ENCODE measurements around the gene POLDIP2. TPM values are rescaled to one million over a fixed set of nuclear protein-coding genes. Genes with fewer than 3 reads are reported as not detected.

Gene POLDIP2
- total and polyA plus RNA-seq, 2 donors from 2014 or later: 84.9 to 174 TPM

- TF ChIP-seq CTCF (IDR thresholded peaks at IDR 0.05; ENCODE audit: borderline replicate concordance, extremely low read depth, insufficient read depth): peak; percentile 47
- Histone ChIP-seq H3K27me3 (ENCODE audit: control insufficient read depth, insufficient read depth, low read length) (no peaks in the 10 kb centered on the region), H3K4me1 (ENCODE audit: control insufficient read depth in 2 of 3, insufficient read depth in 2 of 3, low read depth in 1 of 3, low read length in 3 of 3) (peaks cover 0 to 40% (median 27%) of the 10 kb centered on the region in 3 donors), H3K36me3 (ENCODE audit: control insufficient read depth in 2 of 3, insufficient read depth in 3 of 3, low read length in 3 of 3) (peaks cover 3 to 88% (median 53%) of the 10 kb centered on the region in 3 donors), H3K4me3 (ENCODE audit: low read length in 3 of 3) (peak overlapping the region in 1 of 3 donors; percentile 16), H3K9ac (ENCODE audit: low read length in 3 of 3) (peak overlapping the region in 1 of 3 donors; percentile 53), H3K9me3 (ENCODE audit: control insufficient read depth in 2 of 3, insufficient read depth in 1 of 3, low read length in 3 of 3) (no peaks in the 10 kb centered on the region), H3K27ac (ENCODE audit: low read depth in 2 of 2, low read length in 2 of 2) (peak overlapping the region; percentile 77 to 88)
- intact Hi-C loops (cut with DNase I): no loop called here
- DNase-seq (peak in 1 of 5 donors; percentile 44), FAIRE-seq (no peak)
Observed at GRCh38 chr17:28346746-28347246, 10.5 kb downstream of the POLDIP2 start.

GRCh38 chr17:28346199-28346580, 11.1 kb downstream of the POLDIP2 start:
- no peaks in the 10 kb centered on the region for H3K27me3 ChIP-seq (ENCODE audit: control insufficient read depth, insufficient read depth, low read length)
- H3K4me3 ChIP-seq (ENCODE audit: low read length in 3 of 3): no peak overlapping the region
- peaks cover 3 to 88% (median 53%) of the 10 kb centered on the region in 3 donors for H3K36me3 ChIP-seq (ENCODE audit: control insufficient read depth in 2 of 3, insufficient read depth in 3 of 3, low read length in 3 of 3)
- peak overlapping the region in 1 of 3 donors; percentile 48 for H3K9ac ChIP-seq (ENCODE audit: low read length in 3 of 3)
- H3K9me3 ChIP-seq (ENCODE audit: control insufficient read depth in 2 of 3, insufficient read depth in 1 of 3, low read length in 3 of 3): no peaks in the 10 kb centered on the region
- peaks cover 0 to 40% (median 27%) of the 10 kb centered on the region in 3 donors for H3K4me1 ChIP-seq (ENCODE audit: control insufficient read depth in 2 of 3, insufficient read depth in 2 of 3, low read depth in 1 of 3, low read length in 3 of 3)
- DNase-seq: no peak
- H3K27ac ChIP-seq (ENCODE audit: low read depth in 2 of 2, low read length in 2 of 2): peak overlapping the region; percentile 77 to 88
- no peak for TF ChIP-seq CTCF (IDR thresholded peaks at IDR 0.05; ENCODE audit: borderline replicate concordance, extremely low read depth, insufficient read depth)
- FAIRE-seq: no peak
- intact Hi-C loops (cut with DNase I): no loop called here

GRCh38 chr17:28345419-28346198, 11.7 kb downstream of the POLDIP2 start:
- H3K27ac ChIP-seq (ENCODE audit: low read depth in 2 of 2, low read length in 2 of 2): peak overlapping the region; percentile 77 to 88
- no peak for FAIRE-seq

More at GRCh38 chr17:28345419-28346198, 11.7 kb downstream of the POLDIP2 start:
- Histone ChIP-seq H3K9ac (ENCODE audit: low read length in 3 of 3) (peak overlapping the region in 1 of 3 donors; percentile 48), H3K36me3 (ENCODE audit: control insufficient read depth in 2 of 3, insufficient read depth in 3 of 3, low read length in 3 of 3) (peaks cover 3 to 86% (median 51%) of the 10 kb centered on the region in 3 donors), H3K4me3 (ENCODE audit: low read length in 3 of 3) (no peak overlapping the region), H3K27me3 (ENCODE audit: control insufficient read depth, insufficient read depth, low read length) (no peaks in the 10 kb centered on the region), H3K4me1 (ENCODE audit: control insufficient read depth in 2 of 3, insufficient read depth in 2 of 3, low read depth in 1 of 3, low read length in 3 of 3) (peaks cover 0 to 40% (median 27%) of the 10 kb centered on the region in 3 donors), H3K9me3 (ENCODE audit: control insufficient read depth in 2 of 3, insufficient read depth in 1 of 3, low read length in 3 of 3) (no peaks in the 10 kb centered on the region)
- DNase-seq: no peak
- TF ChIP-seq CTCF (IDR thresholded peaks at IDR 0.05; ENCODE audit: borderline replicate concordance, extremely low read depth, insufficient read depth): no peak
- intact Hi-C loops (cut with DNase I): no loop called here

All from kidney (tissue), 14 donors.